HG02642 (cell line): Measurements from ENCODE around the gene CDC42EP3.
A peak's percentile ranks its signal among the peaks of the same experiment; 100 is the strongest.

ENCODE experiments used
- ATAC-seq: cut with Tn5 transposase; IDR thresholded peaks from one replicate; pipeline ENCODE4 v1.9.1; 2021; ENCODE audit warnings: mild to moderate bottlenecking; ENCODE audit not compliant: unreplicated experiment, poor library complexity

Gene CDC42EP3

GRCh38 chr2:37622450-37623100, 48.9 kb downstream of the CDC42EP3 start:
- ATAC-seq, result no peak

- ATAC-seq, result no peak
Observed at GRCh38 chr2:37621199-37621598, 50.2 kb downstream of the CDC42EP3 start.

GRCh38 chr2:37619959-37620300, 51.5 kb downstream of the CDC42EP3 start:
- ATAC-seq, result no peak

GRCh38 chr2:37619230-37619958, 52.0 kb downstream of the CDC42EP3 start:
- ATAC-seq, result no peak

- ATAC-seq, result no peak
Observed at GRCh38 chr2:37618326-37618725, 53.1 kb downstream of the CDC42EP3 start.

- no peak for ATAC-seq
Observed at GRCh38 chr2:37617119-37617892, 54.1 kb downstream of the CDC42EP3 start.

GRCh38 chr2:37616677-37617005, 54.8 kb downstream of the CDC42EP3 start:
- peak; percentile 37 for ATAC-seq

GRCh38 chr2:37615804-37616676, 55.4 kb downstream of the CDC42EP3 start:
- ATAC-seq, result no peak

- ATAC-seq, result no peak
Observed at GRCh38 chr2:37614061-37614738, 57.2 kb downstream of the CDC42EP3 start.

- no peak for ATAC-seq
Observed at GRCh38 chr2:37612382-37612781, 59.1 kb downstream of the CDC42EP3 start.

- ATAC-seq, result no peak
Observed at GRCh38 chr2:37610638-37611289, 60.7 kb downstream of the CDC42EP3 start.

GRCh38 chr2:37609782-37610181, 61.7 kb downstream of the CDC42EP3 start:
- no peak for ATAC-seq

GRCh38 chr2:37604716-37605115, 66.7 kb downstream of the CDC42EP3 start:
- ATAC-seq, result no peak

- no peak for ATAC-seq
Observed at GRCh38 chr2:37602702-37603101, 68.7 kb downstream of the CDC42EP3 start.

GRCh38 chr2:37602040-37602439, 69.4 kb downstream of the CDC42EP3 start:
- no peak for ATAC-seq

- ATAC-seq, result no peak
Observed at GRCh38 chr2:37601569-37601968, 69.9 kb downstream of the CDC42EP3 start.

- peak; percentile 61 for ATAC-seq
Observed at GRCh38 chr2:37600735-37601134, 70.7 kb downstream of the CDC42EP3 start.

GRCh38 chr2:37599688-37600525, 71.5 kb downstream of the CDC42EP3 start:
- ATAC-seq, result no peak

GRCh38 chr2:37593694-37594093, 77.7 kb downstream of the CDC42EP3 start:
- no peak for ATAC-seq
